SKM-1 (cell line): ENCODE data around the gene SNHG17.

Experiments used
- DNase-seq: peaks from one replicate; lab custom pipeline; 2025; ENCODE audit not compliant: unreplicated experiment; lab: John Stamatoyannopoulos, UW

The SNHG17 gene

GRCh38 chr20:38377039-38377685 lies 58.0 kb downstream of the SNHG17 start:
- DNase-seq = no peak

GRCh38 chr20:38373898-38374297 lies 61.2 kb downstream of the SNHG17 start:
- DNase-seq = no peak

- no peak for DNase-seq
Observed at GRCh38 chr20:38373231-38373867, 61.8 kb downstream of the SNHG17 start.

- no peak for DNase-seq
Observed at GRCh38 chr20:38372806-38373205, 62.3 kb downstream of the SNHG17 start.
